GM10847 (cell line): Measurements from ENCODE around the gene SERF2.

Experiments used
- POLR2A ChIP-seq: IDR thresholded peaks from 2 replicates; pipeline ENCODE4 v1.6.1; 2011; ENCODE audit not compliant: insufficient read length; ENCODE audit errors: extremely low read depth

SERF2 gene

DNA sequence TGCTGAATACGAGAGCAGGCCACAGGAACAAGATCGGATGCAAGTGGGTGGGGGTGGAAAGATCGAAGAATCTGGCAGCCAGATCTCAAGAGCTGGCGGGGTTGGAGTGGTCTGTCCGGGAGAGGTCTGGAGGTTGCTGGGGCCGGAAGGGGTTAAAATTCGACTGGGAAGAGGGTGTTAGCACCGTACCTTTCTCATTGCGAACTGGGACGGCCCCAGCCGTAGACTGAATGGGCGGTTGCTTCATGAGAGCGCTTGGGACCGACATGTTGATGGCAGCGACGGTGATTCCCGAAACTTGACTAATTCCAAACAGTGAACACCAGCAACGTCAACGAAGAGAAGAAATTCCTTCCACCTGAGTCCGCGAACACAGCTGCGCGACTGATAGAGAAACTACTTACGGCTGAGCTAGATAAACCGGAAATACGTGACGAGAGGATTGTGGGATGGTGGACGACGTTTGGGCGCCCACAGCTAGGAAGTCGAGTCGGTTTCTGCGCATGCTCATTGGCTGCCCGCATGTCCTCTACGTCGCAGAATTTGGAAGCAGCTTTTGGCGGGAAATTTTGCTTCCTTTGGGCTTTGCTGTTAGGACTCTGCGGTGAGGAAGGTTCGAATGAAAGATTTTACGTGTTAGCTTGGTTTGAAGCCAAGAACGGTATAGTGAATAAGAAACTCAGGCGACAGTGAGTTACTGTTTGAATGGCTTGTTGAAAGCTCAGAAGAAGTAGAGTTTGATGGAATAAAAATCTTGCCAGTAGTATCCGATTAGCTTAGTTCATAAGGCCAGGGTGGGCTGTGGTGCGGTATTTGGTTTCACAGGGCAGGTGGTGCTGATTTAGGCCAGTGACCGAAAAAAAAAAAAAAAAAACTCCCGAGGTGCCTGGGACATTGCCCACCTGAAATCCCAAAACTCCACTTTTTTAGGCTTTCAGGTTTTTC, 32.5 kb downstream of the SERF2 start, which contains the start of gene MFAP1:
TSS of gene MFAP1 (minus strand) at position 389 of the 945 bp plus-strand sequence. CDS start at position 268, 121 bp downstream.
- TF ChIP-seq POLR2A = peak; percentile 70

DNA sequence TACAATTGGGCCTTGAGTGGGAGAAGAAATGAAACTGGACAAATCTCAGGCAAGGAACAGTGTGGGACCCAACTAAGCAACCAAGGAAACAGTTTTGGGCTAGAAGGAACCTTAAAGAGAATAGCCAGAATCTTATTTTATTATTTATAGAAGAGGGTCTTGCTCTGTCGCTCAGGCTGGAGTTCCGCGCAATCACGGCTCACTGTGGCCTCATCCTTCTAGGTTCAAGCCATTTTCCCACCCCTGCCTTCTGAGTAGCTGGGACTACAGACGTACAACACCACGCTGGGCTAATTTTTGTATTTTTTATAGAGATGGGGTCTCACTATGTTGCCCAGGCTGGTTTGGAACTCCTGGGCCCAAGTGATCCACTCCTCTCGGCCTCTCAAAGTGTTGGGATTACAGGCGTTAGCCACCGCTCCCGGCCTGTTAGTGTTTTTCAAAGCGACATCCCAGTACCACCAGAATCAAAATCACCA, 33.9 kb downstream of the SERF2 start:
- no peak for TF ChIP-seq POLR2A

DNA sequence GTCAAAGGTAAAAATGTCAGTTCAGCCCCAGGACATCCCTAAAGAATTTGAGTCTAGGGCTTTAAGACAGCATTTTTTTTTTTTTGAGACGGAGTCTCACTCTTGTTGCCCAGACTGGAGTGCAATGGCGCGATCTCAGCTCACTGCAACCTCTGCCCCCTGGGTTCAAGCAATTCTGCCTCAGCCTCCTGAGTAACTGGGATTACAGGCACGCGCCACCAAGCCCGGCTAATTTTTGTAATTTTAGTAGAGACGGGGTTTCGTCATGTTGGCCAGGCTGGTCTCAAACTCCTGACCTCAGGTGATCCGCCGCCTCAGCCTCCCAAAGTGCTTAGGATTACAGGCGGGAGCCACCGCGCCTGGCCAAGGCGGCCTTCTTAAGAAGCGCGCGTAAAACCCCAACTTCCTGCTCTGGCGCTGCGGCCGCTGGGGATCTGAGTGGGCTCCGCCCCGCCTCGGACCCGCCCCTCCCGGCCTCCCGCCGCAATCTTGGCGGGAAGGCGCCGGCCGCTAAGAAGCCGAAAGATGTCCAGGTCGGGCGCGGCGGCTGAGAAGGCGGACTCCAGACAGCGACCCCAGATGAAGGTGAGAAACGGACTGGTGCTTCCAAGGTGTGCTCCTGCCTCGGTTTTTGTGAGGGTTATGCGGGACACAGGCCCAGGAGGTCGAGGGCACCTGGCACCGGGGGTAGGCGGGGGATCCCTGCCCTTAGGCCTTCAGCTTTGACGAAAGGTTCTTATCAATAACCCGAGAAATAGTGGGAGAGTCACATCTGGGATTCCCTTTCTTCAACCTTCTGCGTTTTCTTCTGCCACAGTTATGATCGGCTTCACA, 34.6 kb downstream of the SERF2 start, which contains the start of gene WDR76:
TSS of gene WDR76 (plus strand) at position 495 of the 834 bp plus-strand sequence. CDS start at position 526, 31 bp downstream.
- peak; percentile 24 for TF ChIP-seq POLR2A

DNA sequence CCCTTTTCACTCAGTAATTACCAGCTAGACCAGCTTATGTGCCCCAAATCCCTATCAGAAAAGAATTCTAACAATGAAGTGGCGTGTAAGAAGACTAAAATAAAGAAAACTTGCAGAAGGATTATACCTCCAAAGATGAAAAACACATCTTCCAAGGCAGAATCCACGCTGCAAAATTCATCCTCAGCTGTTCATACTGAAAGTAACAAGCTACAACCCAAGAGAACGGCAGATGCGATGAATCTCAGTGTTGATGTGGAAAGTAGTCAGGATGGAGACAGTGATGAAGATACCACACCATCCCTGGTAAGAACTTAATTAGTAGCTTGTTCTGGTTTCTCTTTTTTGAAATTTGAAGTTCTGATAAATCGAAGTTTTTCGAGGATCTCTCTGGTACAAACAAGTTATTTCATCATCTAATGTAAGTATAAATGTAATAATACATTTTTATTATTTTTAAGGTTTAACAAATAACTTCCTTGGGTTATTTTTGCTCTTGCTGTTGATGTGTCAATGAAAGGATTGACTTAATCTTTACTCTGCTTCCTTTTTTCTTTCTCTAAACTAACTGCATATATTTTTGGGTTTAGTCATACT, 36.0 kb downstream of the SERF2 start:
- TF ChIP-seq POLR2A = no peak

DNA sequence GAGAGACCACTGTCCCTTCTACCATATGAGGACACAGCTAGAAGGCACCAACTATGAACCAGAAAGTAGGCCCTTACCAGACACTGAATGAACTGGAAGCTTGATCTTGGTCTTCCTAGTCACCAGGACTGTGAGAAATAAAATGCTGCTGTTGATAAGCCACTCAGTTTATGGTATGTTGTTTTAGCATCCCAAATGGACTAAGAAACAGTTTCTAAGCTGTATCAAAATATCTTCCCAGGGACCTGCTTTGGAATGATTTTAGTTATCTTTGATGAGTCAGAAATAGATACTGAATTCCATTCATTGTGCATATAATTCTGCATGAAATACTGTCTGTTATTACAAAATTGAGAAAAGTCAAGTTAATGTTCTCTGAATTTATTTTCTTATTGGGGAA, 53.3 kb downstream of the SERF2 start:
- TF ChIP-seq POLR2A = no peak
